GM18505 (cell line): ENCODE results near the gene KCNQ5.
"Not testable (repeated sequence)": the region's sequence is repeated elsewhere in the genome, so short reads cannot be mapped to it uniquely, and the experiment has no call there.

Experiments
- ATAC-seq: cut with Tn5 transposase; IDR thresholded peaks from one replicate; pipeline ENCODE4 v1.9.1; 2021; ENCODE audit not compliant: unreplicated experiment
- POLR2A ChIP-seq: IDR thresholded peaks from 4 replicates; pipeline ENCODE4 v1.6.1; 2011; ENCODE audit warnings: borderline replicate concordance; ENCODE audit not compliant: insufficient read depth, insufficient read length; ENCODE audit errors: extremely low read depth

Gene KCNQ5

DNA sequence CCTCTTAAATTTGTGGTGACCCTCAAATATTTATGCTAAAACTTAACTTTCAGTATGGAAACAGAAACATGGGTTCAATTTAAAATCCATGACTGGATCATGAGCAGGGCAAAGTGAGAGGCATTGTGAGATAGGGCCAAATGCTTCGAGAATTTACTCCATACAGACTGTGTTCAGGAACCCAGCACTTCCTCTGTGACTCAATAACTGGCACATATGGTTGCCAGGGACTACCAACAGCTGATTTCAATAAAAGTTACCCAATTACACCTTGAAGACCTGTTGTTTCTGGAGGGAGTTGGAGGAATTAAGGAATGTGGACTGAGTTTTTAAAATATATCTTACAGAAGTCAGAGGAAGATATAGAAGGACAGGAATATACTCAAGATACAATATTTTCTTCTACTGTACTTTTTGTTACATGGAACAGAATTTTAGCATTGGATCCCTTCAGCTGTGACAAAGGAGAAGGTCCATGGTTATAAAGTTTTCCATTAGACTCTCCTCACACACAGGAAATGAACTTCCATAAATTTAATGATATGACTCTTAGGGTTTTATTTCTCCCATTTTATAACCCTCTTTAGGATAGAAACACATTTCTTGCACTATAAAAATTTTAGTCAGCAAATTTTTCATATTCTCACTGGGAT, 344.9 kb downstream of the KCNQ5 start:
- ATAC-seq = no peak
- no peak for TF ChIP-seq POLR2A

GRCh38 chr6:72967329-72967728, 345.5 kb downstream of the KCNQ5 start:
- ATAC-seq = no peak
- TF ChIP-seq POLR2A = no peak

DNA sequence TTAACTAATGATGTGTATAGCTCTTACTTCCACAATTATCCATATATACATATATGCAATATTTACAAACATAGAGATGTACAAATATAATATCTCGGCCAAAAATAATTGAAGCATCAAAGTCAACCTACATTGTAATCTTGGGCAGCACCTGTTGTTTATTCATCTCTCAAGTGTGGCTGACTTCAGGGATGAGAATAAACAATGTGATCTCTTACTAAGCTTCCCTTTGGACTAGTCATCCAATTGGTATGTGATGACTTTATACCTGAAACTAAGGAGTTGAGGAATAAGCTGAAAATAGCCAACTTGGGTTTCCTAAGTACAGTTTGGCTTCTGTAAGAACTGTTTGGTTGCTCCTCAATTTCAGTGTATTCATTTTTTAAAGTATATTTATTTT, 346.8 kb downstream of the KCNQ5 start:
- no peak for TF ChIP-seq POLR2A
- ATAC-seq = no peak

DNA sequence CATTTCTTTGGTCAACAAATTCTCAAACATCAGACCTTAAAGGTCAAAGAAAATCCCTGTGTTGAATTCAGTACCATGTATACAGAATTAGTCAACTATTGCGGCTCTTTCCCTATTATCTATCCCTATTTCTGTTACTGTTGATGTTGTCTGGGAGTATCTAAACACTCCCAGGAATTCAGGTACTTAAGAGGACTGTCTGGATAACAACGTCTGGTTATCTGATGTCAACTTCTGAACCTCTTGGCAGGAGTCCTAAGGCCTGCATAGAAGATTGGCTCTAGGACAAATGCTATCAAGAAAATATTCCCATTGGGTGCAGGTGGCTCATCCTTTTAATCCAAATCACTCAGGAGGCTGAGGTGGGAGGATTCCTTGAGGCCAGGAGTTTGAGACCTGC, 347.8 kb downstream of the KCNQ5 start:
- no peak for TF ChIP-seq POLR2A
- ATAC-seq = no peak

GRCh38 chr6:72972579-72972978, 350.7 kb downstream of the KCNQ5 start:
- no peak for ATAC-seq
- TF ChIP-seq POLR2A = no peak

GRCh38 chr6:72974276-72974675, 352.4 kb downstream of the KCNQ5 start:
- TF ChIP-seq POLR2A = no peak
- ATAC-seq = no peak

DNA sequence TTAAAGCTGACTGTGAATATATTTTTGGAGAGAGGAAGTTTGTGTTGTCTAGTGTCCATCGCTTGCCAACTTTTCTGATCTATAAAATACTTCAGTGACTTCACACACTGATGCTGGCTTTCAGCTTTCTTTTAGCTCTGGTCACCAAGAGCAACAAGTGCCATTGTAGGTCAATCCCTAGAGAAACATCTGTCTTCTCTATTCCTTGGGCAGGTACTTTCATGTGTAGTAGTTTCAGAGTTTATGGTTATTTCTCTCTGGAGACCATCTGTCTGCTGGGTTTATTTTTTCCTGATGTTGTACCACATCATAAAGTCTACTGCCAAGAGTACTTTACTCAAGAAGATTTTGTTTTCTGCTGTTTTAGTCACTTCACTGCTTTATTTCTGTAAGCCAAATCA, 353.5 kb downstream of the KCNQ5 start:
- no peak for TF ChIP-seq POLR2A
- ATAC-seq = no peak

DNA sequence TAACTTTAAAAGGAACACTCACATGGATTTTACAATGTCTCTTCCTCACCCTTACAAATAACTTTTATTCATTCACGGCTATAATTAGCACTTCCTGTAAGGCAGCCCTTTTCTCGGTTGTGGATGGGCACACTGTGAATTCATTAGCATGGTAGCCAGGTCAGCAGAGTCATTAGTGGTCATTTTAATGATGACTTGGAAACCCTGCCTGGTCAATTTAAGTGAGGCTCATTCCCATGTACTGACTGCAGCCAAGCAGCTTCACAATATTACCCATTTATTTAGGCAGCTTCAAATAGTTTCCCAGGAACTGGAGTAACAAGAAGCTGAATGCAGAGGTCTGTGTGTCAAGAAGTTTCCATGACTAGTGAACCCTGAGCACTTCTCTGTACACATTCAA, 354.6 kb downstream of the KCNQ5 start:
- no peak for TF ChIP-seq POLR2A
- no peak for ATAC-seq

DNA sequence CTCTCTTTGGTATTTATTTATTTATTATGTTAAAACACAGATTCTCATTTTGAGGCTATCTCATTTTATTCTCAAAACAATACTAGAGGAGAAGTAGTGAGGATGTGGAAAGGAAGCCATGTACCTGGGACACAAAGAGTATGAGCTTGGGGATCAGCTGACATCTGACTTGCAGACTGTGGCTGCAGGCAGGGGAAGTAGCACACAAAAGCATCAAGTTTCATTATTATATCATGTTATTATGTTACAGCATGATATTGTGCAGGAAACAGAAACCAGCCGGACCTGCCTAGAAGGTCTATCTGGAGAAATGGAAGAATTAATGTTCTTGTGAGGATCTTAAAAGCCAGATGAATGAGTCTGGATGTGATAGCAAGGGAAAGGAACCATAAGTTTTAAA, 355.2 kb downstream of the KCNQ5 start:
- TF ChIP-seq POLR2A = no peak
- ATAC-seq = peak; percentile 87

GRCh38 chr6:72978808-72979207, 356.9 kb downstream of the KCNQ5 start:
- ATAC-seq = not testable (repeated sequence)

GRCh38 chr6:72984189-72984831, 362.4 kb downstream of the KCNQ5 start:
- not testable (repeated sequence) for ATAC-seq

GRCh38 chr6:72984981-72985665, 363.3 kb downstream of the KCNQ5 start:
- no peak for TF ChIP-seq POLR2A
- no peak for ATAC-seq

DNA sequence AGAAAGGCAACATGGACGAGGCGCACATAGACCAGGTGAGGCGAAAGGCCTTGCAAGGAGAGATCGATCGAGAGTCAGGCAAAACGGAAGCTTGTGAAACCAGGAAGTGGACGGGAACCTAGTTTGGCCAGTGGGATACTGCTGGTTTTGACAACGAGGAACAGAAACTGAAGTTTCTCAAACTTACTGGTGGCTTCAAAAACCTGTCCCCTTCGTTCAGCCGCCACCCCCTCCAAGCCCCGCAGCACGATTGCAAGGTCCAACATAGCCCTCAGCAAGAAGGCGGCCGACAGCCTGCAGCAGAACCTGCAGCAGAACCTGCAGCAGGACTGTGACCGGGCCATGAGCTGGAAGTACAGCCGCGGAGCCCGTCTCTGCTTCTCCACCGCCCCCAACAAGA, 365.4 kb downstream of the KCNQ5 start:
- no peak for TF ChIP-seq POLR2A
- ATAC-seq = no peak

- no peak for TF ChIP-seq POLR2A
- no peak for ATAC-seq
Observed at GRCh38 chr6:72999995-73000394, 378.1 kb downstream of the KCNQ5 start.
